Measurements from ENCODE around the gene MGAT4B. TPM values are rescaled to one million over a fixed set of nuclear protein-coding genes. Genes with fewer than 3 reads are reported as not detected.

The MGAT4B gene
- total RNA-seq, 1 experiment from 2014 or later: 406 TPM

DNA sequence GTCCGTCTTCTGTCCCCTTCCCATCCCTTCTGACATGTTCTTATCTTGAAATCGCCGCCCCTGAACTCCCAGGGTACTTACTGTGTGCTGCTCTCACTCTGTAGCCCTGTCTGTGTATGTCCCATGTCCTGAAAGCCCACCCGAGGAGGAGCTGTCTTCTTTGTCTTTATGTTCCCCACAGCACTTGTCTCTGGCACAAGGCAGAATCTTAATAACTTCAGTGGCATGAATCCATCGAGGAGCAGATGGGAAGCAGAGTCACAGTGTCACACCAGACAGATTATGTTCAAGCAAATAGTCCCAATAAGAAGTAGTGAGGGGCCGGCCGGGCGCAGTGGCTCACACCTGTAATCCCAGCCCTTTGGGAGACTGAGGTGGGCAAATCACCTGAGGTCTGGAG lies 42.6 kb downstream of the MGAT4B start:
- no peaks in the 10 kb centered on the region for H3K9me3 ChIP-seq (ENCODE audit: control insufficient read depth, insufficient read depth, low read depth, low read length)
- H3K4me1 ChIP-seq (ENCODE audit: control insufficient read depth, insufficient read depth, low read length): peaks cover 36% of the 10 kb centered on the region
- H3K27me3 ChIP-seq (ENCODE audit: control insufficient read depth, insufficient read depth, low read length): no peaks in the 10 kb centered on the region
- peaks cover 2% of the 10 kb centered on the region; the same call in 1 of the 2 replicates for H3K36me3 ChIP-seq (ENCODE audit: control insufficient read depth, insufficient read depth, low read length)
- BruUV-seq (replicated peaks): no TSS peak
- ChIA-PET POLR2A (no interaction called here), CTCF (interaction anchor here (0.5 kb wide), 1 partner anchor 23 kb away, joined by 3 read pairs; no protein-coding TSS in a partner anchor)
- intact Hi-C loops (cut with micrococcal nuclease; ENCODE audit: unreplicated experiment): no loop called here
- DNase-seq (ENCODE audit: low read depth, low spot score) (no peak), ATAC-seq (no peak)
- TF ChIP-seq POLR2AphosphoS5 (IDR thresholded peaks at IDR 0.05; ENCODE audit: low read depth, low read length): no peak
- TF ChIP-seq TCF7L2 (IDR thresholded peaks at IDR 0.05; ENCODE audit: low read depth, low read length): no peak
- no peak for TF ChIP-seq REST (IDR thresholded peaks at IDR 0.05; ENCODE audit: insufficient read depth in 1 of 2, low read depth in 2 of 2, low read length in 1 of 2)
- no peak for TF ChIP-seq CTCF (IDR thresholded peaks at IDR 0.05)
- no peak for TF ChIP-seq SIN3A (IDR thresholded peaks at IDR 0.05; ENCODE audit: borderline replicate concordance, insufficient read depth, low read depth, low read length)
- H3K4me3 ChIP-seq (ENCODE audit: low read depth in 2 of 2, low read length in 2 of 2): no peak overlapping the region
- in situ Hi-C loops (cut with HindIII; ENCODE audit: low pct_unique_long_range_greater_than_20kb, low sequenced_read_pairs): no loop called here
- H3K27ac ChIP-seq (ENCODE audit: low read length): no peak overlapping the region

DNA sequence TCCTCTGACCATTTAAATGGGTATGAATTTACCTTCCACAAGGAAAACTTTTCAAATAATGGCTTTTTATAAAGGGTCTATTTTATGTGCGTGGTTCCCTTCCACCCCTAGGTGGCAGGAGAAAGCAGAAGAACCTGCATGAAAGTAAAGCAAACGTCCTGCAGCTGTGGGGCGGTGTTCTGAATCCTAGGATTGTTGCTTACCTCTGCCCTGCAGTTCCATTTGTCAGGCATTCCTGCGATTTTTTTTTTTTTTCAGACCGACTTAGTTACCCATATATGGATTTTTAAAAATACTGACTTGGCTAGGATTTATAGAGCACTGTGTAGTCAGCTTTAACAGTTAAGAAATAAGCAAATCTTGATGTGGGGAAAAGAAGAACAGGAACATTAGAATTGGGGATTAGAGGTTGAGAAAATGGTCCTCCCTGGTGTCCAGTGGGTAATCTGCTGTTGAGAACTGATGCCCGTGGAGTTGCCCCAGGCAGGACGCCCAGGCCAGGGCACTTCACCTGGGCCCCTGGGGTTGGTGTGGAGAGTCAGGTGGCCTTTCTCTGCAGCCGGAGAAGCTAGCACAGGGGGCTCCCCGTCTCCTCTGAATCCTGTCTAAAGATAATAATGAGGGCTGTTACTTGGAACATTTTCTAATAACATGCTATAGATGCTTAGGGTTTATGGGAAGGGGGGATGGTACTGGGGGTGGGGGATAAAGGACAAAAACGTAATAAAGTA lies 43.3 kb downstream of the MGAT4B start:
- H3K36me3 ChIP-seq (ENCODE audit: control insufficient read depth, insufficient read depth, low read length): peaks cover 2% of the 10 kb centered on the region; the same call in 1 of the 2 replicates
- intact Hi-C loops (cut with micrococcal nuclease; ENCODE audit: unreplicated experiment) (no loop called here), in situ Hi-C loops (cut with HindIII; ENCODE audit: low pct_unique_long_range_greater_than_20kb, low sequenced_read_pairs) (no loop called here)
- ATAC-seq (peak; percentile 80), DNase-seq (ENCODE audit: low read depth, low spot score) (peak; percentile 55)
- H3K4me1 ChIP-seq (ENCODE audit: control insufficient read depth, insufficient read depth, low read length): peaks cover 36% of the 10 kb centered on the region
- TF ChIP-seq CTCF (IDR thresholded peaks at IDR 0.05) (peak; percentile 96), POLR2AphosphoS5 (IDR thresholded peaks at IDR 0.05; ENCODE audit: low read depth, low read length) (no peak)
- H3K4me3 ChIP-seq (ENCODE audit: low read depth in 2 of 2, low read length in 2 of 2): no peak overlapping the region
- CTCF ChIA-PET: interaction anchor here (0.5 to 1.4 kb wide), 6 partner anchors 8 to 57 kb away, joined by 3 to 5 read pairs (median 3); partner anchors contain the start of gene SQSTM1
- BruUV-seq (replicated peaks): no TSS peak
- H3K27me3 ChIP-seq (ENCODE audit: control insufficient read depth, insufficient read depth, low read length): no peaks in the 10 kb centered on the region
- no peaks in the 10 kb centered on the region for H3K9me3 ChIP-seq (ENCODE audit: control insufficient read depth, insufficient read depth, low read depth, low read length)
- POLR2A ChIA-PET: interaction anchor here (0.7 kb wide), 1 partner anchor 64 kb away, joined by 6 read pairs; no protein-coding TSS in a partner anchor
- 0 out of 2 replicates have a peak overlapping the region, but pooled peaks have one; percentile 40 for H3K27ac ChIP-seq (ENCODE audit: low read length)

Data from Panc1 (cell line).